A673 (cell line): Measurements from ENCODE around the gene PTPA.

ENCODE experiments used
- CTCF ChIP-seq: fragments of 300-800, 200-600 bp; sonication (generic); conservative IDR thresholded peaks from 2 replicates; pipeline ENCODE4 v1.5.1; 2017; ENCODE audit warnings: low read depth, mild to moderate bottlenecking, antibody characterized with exemption, low read length, moderate library complexity, mixed read lengths
- EZH2 ChIP-seq: fragments of 200-600 bp; sonication (generic); IDR thresholded peaks from 2 replicates; pipeline ENCODE4 v1.6.1; 2017; ENCODE audit warnings: borderline replicate concordance, low read depth, mild to moderate bottlenecking, mixed read lengths, antibody characterized with exemption, low read length; ENCODE audit not compliant: poor library complexity, severe bottlenecking

GRCh38 chr9:129194221-129194620 lies 83.0 kb downstream of the PTPA start:
- TF ChIP-seq CTCF (no peak), EZH2 (no peak)
